Activated naive CD4-positive, alpha-beta T cell (primary cell): ENCODE data around the gene AOAH.
"Not testable (repeated sequence)": the region's sequence is repeated elsewhere in the genome, so short reads cannot be mapped to it uniquely, and the experiment has no call there.

ENCODE experiments used
- DNase-seq, 4 experiments: peaks; one replicate each; lab custom pipeline; 2025; lab: John Stamatoyannopoulos, UW

AOAH gene

DNA sequence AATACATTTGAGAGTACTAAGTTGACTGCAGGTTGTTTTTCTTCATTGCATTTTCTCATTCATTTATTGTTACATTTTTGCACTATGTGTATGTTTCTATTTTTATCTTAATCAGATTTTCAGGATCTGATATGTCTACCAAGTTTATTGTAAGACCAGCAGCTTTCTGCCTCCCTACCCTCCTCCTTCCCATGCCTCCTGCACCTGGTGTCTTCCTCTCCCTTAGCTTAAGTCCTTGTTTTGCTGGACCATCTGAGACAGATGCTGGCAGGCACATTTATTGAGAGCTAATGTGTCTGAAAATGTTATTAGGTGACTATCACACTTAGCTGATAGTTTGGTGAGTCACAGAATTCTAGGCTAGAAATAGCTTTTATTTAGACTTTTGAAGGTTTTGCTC, 255.1 kb downstream of the AOAH start:
- DNase-seq = no peak

DNA sequence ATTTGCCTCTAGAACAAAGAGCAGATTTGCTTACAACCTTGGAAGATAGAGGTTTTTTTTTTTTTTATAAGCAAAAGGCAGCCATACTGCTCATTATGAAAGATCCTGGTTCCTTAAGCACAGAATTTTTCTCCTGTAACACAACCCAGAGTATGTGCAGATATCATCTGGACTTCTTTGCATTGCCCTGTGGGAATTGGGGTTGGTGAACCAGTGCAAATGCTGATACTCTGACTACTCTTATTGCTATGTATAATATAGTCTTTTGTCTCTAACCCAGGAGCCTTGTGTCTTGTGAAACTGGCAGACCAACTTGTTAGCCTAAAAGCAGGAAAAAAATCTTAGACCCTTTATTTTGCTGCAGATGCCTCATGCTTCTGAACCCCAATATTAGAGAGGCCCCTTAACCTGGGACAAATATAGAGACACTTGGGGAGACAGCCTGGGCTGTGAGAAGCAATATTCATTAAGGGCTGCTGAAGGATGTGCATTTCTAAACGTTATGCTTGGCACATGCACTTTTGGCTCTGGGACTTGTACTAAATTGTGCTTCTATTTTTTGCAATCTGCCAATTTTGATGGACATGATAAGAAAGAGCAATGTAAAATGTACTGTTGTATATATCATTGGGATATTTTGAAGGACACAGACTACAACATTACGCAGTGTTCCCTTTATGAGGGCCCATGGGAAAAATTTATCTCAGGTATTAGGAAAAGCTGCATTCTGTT, 255.8 kb downstream of the AOAH start:
- no peak for DNase-seq

DNA sequence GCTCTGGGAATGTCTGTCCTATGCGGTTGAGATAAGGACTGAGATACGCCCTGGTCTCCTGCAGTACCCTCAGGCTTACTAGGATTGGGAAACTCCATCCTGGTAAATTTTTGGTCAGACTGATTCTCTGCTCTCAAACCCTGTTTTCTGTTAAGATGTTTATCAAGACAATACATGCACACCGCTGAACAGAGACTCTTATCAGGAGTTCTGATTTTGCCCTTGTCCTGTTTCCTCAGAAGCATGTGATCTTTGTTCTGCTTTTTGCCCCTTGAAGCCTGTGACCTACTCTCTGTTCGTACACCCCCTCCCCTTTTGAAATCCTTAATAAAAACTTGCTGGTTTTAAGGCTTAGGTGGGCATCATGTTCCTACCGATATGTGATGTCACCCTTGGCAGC, 258.3 kb downstream of the AOAH start:
- not testable (repeated sequence) for DNase-seq

DNA sequence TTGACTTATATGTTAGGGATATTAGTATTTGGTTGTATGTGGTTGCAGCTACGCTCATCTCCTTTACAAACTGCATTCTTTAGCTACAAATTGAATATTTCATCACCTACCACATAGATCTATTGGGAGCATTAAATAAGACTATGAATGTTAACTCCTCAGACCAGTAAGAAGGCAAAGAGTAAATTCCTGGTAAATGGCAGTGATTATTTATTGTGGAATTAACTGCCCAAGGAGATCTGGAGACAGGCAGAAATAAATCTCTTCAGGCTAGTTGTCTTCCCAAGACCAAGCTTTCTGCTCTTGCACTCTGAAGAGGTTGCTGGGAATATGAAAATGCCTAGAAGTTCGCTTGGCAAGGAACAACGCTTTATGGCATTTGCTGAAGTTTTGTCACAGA, 260.0 kb downstream of the AOAH start:
- DNase-seq = no peak
